GM18507 (cell line): ENCODE data around the gene CDC42EP2.
A peak's percentile ranks its signal among the peaks of the same experiment; 100 is the strongest.
"Not testable (repeated sequence)": the region's sequence is repeated elsewhere in the genome, so short reads cannot be mapped to it uniquely, and the experiment has no call there.

Experiments used
- DNase-seq: peaks from one replicate; pipeline ENCODE4 v3.0.0; 2011; ENCODE audit warnings: low read depth; ENCODE audit not compliant: insufficient read length; ENCODE audit errors: extremely low spot score
- FAIRE-seq: peaks from 2 replicates; lab custom pipeline; 2011; peaks lifted over from hg19 to GRCh38; lab: Jason Lieb, UNC

Gene CDC42EP2

GRCh38 chr11:65315866-65316226, 1.2 kb downstream of the CDC42EP2 start:
- FAIRE-seq (no peak), DNase-seq (no peak)

DNA sequence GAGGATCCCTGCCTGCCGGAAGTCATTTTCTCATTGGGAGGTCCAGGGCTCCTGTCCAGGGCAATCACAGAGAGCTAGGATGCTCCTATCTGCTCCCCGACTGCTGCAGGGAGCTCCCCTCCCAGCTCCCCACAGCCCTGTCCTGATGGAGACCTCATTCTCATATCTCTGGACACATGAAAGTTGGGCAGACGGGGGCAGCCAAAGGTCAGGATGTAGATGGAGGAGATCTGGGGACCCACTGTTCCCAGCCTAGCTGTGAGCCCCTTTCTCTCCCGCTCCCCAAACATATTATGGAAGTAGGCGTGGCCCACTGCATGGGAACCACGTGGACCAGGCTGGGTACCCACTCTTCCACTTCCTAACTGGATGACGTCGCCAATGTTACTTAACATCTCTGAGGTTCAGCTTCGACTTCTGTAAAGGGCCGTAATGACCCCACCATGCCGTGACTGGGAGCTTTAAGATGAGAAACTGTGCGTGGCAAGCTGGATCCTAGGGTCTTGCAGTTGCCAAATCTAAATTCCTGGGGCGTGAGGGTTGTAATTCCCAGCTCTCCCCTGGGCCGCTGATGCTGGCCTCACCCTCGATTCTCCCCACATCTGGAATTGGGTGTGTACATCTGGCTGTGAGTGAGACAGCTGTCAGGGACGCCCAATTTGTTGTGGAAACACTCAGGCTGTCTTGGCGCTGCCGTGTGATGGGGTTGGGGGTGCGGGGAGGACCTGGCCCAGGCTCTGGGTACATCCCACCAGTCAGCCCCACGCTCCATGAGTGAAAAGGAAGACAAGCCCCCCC, 1.8 kb downstream of the CDC42EP2 start:
- DNase-seq (no peak), FAIRE-seq (no peak)

DNA sequence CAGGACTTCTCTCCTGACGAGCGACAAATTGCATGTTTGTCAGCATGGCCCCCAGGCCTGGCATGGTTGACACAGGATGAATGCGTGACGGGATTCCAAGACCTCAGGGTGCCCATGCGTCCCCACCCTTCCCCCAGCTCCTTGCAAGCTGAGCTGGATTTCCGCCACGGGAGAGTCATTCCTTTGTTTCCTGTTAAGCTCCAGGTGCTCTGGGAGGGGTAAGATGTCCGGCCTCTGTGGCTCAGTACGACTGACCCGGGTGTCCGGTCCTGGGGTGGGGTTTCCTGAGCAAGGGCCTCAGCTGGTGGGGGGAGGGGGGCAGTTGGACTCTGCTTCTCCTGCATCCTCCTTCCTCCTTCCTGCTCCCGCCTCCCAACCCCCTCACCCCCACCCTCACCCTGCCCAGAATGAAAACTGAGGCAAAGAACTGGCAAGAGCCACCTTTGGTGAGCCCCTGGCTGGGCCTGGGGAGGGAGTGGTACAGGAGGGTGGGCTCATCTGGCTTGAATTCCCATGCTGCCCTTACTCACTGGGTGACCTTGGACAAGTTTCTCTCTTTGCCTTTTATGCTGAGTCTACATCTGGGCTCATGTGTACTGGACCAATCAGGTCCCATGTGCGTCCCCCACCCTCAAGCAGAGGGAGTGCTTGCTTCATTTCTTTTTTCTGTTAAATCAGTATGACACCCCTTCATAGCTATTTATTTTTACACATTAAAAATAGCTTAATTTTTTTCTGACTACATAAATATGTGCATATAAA, 2.5 kb downstream of the CDC42EP2 start:
- no peak for DNase-seq
- FAIRE-seq: no peak

GRCh38 chr11:65320386-65321075, 5.9 kb downstream of the CDC42EP2 start:
- FAIRE-seq: no peak
- DNase-seq: no peak

DNA sequence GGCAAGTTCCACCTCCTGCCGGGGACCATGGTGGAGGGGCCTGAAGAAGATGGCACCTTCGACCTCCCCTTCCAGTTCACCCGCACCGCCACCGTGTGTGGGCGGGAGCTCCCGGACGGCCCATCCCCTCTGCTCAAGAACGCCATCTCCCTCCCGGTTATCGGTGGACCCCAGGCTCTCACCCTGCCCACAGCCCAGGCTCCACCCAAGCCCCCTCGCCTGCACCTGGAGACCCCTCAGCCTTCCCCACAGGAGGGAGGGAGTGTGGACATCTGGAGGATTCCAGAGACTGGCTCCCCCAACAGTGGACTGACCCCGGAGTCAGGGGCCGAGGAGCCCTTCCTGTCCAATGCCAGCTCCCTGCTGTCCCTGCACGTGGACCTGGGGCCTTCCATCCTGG, 6.4 kb downstream of the CDC42EP2 start:
- DNase-seq (no peak), FAIRE-seq (no peak)

DNA sequence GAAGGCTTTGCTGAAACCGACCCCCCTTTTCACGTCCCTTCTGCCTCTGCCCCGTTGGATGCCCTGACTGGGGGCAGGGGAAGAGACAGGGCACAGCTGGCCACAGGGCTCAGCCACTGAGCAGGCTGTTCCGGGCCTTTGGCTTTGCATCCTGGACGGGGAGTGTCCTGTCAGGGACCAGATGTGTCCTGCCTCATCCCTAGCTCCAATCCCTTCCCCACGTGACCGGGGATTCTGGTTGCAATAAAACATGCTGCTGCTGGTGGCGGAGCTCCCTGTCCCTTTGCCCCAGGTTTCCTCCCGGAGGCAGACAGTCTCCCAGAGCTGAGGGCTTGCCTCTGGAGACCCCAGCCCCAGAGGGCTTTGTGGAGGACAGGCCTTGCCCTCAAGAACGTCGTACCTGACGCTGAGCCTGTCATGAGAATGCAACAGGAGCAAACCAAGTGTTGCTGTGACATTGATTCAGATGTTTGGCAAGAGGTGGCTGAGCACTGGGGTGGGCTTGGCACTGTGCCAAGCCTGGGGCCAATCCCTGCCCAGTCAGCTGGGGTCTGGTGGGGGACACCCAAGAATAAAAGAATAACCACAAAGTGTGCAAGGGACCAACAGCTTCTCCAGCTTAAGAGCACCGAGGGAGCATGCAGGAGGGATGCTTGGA, 7.3 kb downstream of the CDC42EP2 start:
- FAIRE-seq: no peak
- no peak for DNase-seq

GRCh38 chr11:65323813-65324212, 9.1 kb downstream of the CDC42EP2 start:
- FAIRE-seq (no peak), DNase-seq (no peak)

DNA sequence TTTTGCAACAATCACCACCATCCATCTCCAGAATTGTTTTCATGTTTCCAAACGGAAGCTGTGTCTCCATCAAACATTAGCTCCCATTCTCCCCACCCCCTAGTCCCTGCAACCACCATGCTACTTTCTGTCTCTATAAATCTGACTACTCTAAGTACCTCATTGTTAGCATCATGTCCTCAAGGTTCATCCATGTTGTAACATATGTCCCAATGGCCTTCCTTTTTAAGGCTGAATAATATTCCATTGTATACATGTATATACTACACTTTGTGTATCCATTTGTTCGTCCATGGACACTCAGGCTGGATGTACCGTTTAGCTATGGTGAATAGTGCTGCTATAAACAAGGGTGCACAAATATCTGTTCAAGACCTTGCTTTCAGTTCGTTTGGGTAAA, 10.8 kb downstream of the CDC42EP2 start:
- DNase-seq (no peak), FAIRE-seq (no peak)

GRCh38 chr11:65327021-65327420, 12.4 kb downstream of the CDC42EP2 start:
- FAIRE-seq (no peak), DNase-seq (no peak)

DNA sequence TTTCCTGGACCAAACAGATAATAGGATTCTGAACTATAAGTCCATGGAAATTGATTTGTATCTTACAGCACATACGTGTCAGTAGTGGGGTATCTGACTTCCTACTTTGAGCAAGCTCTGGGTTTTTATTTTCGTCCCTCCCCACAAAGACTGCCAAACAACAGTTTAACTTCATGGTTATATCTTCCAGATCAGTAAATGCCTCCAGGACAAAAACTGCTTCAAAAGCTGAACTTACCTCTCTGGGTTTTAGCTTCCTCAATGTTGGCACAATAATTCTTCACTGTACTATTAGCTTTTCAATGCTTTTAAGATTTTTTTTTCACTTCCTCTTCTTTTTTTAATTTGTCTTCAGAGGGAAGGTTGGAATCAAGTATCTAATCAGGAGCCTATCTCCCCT, 14.8 kb downstream of the CDC42EP2 start:
- no peak for FAIRE-seq
- DNase-seq: no peak

DNA sequence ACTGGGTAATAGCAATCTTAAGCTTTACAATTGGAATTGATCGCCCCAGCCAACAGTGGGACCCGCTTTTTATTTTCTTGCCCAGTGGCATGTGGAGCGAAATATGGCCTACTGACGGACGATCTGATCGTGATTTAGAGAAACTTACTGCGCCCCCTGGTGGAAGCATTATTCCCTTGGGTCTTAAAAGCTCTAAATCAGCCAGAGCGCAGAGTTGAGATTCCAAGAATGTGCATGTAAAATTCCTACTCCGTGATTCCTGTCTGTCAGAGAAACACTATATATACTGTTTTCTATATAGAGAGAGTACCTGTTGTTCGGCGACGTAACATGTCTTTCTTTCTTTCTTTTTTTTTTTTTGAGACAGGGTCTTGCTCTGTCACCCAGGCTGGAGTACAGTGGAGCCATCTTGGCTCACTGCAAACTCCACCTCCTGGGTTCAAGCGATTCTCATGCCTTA, 15.3 kb downstream of the CDC42EP2 start:
- peak; percentile 60 for FAIRE-seq
- DNase-seq: no peak

DNA sequence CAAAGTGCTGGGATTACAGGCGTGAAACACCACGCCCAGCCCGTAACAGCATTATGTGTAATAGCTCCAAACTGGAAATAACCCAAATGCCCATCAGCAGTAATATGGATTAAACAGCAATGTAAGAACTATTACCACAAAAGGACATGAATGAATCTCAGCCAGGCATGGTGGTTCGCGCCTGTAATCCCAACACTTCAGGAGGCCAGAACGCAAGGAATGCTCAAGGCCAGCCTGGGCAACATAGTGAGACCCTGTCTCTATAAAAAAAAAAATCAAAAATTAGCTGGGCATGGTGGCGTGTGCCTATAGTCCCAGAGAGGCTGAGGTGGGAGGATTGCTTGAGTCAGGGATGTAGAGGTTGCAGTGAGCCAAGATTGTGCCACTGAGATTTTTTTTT, 15.9 kb downstream of the CDC42EP2 start:
- DNase-seq (no peak), FAIRE-seq (no peak)

GRCh38 chr11:65332591-65332990, 17.9 kb downstream of the CDC42EP2 start:
- FAIRE-seq, DNase-seq: not testable (repeated sequence)

DNA sequence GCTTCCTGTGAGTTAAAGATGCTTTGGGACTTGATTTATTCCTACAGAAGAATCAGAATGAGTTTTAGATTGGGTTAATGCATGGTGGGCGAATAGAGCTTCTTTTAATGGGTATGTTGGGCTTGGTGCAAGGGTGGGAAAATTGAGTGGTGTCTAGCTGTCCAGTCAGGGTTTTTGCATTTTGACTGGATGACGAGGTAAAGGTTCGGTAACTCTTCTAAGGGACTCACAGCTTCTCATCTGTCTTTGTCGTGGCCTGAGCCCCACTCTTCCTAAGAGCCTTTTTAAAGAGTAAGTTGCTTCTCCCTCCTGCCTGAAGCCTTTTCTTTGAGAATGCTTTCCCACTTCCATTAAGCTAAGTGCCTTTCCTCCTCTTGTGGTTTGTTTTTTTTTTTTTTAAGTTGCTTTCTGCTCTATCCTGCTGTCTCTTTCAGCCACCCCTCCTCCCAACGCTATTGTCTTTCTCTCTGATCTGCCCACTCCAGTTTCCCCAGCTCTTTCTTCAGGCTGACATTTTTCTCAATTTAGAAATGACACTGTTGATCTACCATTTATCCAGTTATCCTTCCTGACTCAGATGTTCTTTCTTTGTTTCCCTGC, 20.1 kb downstream of the CDC42EP2 start:
- DNase-seq (no peak), FAIRE-seq (no peak)

DNA sequence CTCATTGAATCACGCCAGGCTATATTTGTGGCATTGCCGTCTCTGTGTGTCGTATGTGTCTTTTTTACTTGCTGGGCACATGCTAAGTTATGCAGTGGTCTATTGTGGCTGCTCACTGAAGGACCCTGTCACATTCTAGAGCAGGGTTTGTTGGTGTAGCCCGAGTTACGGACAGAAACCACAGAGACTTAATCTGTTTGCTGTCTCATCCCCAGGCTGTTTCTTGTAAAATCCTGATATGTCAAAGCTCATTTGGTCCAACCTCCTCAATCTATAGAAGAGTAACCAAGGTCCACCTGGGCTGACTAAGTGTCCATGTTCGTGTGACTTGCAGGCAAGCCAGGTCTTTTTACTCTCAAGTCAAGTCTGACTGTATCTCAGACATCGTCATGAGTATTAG, 24.0 kb downstream of the CDC42EP2 start:
- no peak for DNase-seq
- FAIRE-seq: no peak

- FAIRE-seq (no peak), DNase-seq (no peak)
Measured at GRCh38 chr11:65340226-65340625, 25.6 kb downstream of the CDC42EP2 start.

GRCh38 chr11:65341856-65342255, 27.2 kb downstream of the CDC42EP2 start:
- DNase-seq (no peak), FAIRE-seq (no peak)

- DNase-seq: no peak
- FAIRE-seq: no peak
Measured at GRCh38 chr11:65351511-65351910, 36.8 kb downstream of the CDC42EP2 start.

- no peak for DNase-seq
- FAIRE-seq: no peak
Measured at GRCh38 chr11:65352783-65353182, 38.1 kb downstream of the CDC42EP2 start.

DNA sequence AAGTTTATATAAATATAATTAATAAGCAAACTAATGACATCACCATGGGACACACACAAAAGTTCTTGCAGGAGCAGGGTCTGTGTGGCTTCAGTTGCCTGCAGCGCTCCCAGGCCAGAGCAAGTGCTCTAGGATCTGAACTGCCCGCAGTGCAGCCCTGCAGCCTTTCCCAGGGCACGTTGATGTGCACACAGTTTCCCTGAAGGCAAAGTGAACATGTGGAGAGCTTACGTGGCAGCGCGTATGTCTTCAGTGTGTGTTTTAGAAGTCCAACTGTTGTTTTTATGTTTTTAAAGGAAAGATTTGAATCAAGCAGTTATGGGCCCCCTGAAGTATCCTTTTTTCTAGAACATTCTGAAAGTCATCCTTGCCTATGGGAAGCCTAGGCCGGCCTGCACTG, 38.7 kb downstream of the CDC42EP2 start:
- FAIRE-seq: no peak
- DNase-seq: no peak
